Measurements from ENCODE around the gene IPCEF1.
"Not testable (repeated sequence)": the region's sequence is repeated elsewhere in the genome, so short reads cannot be mapped to it uniquely, and the experiment has no call there.

Gene IPCEF1

DNA sequence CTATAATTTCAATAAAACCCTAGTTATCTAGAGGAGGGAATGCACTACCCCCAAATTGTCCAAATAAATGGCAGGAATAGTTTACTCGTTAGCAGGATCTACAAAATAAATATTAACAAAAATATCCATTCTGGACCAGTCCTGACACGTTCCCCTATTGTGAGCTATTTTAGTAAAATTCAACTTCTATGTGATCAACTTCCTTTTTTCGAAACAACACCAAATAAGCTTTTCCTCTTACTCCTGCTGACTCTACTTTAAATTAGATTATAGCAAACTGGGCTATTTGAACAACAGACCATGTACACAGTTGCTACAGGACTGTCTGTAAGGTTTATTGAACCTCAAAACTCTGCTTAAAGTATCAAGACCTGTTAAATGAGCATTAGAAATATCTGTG is 154.3 kb downstream of the IPCEF1 start:
- ChIA-PET POLR2A (no interaction called here), CTCF (no interaction called here)
- no peak for TF ChIP-seq SUZ12 (IDR thresholded peaks at IDR 0.05)
- TF ChIP-seq FOXM1 (IDR thresholded peaks at IDR 0.05; ENCODE audit: borderline replicate concordance): no peak
- TF ChIP-seq FOXA1 (IDR thresholded peaks at IDR 0.05): no peak
- no peak for TF ChIP-seq NFRKB (IDR thresholded peaks at IDR 0.05)
- TF ChIP-seq SP1 (IDR thresholded peaks at IDR 0.05): no peak
- no peak for TF ChIP-seq BHLHE40 (IDR thresholded peaks at IDR 0.05; ENCODE audit: borderline replicate concordance)
- no peak for TF ChIP-seq CTBP1 (IDR thresholded peaks at IDR 0.05; ENCODE audit: borderline replicate concordance)
- no peak for TF ChIP-seq ELF4 (IDR thresholded peaks at IDR 0.05)
- no peak for TF ChIP-seq L3MBTL2 (conservative IDR thresholded peaks at IDR 0.05)
- no peak for TF ChIP-seq HDGF (IDR thresholded peaks at IDR 0.05; ENCODE audit: borderline replicate concordance)
- no peak for TF ChIP-seq ZNF384 (IDR thresholded peaks at IDR 0.05)
- TF ChIP-seq ARNT (IDR thresholded peaks at IDR 0.05): no peak
- TF ChIP-seq, protein P1, sequence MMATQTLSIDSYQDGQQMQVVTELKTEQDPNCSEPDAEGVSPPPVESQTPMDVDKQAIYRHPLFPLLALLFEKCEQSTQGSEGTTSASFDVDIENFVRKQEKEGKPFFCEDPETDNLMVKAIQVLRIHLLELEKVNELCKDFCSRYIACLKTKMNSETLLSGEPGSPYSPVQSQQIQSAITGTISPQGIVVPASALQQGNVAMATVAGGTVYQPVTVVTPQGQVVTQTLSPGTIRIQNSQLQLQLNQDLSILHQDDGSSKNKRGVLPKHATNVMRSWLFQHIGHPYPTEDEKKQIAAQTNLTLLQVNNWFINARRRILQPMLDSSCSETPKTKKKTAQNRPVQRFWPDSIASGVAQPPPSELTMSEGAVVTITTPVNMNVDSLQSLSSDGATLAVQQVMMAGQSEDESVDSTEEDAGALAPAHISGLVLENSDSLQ (IDR thresholded peaks at IDR 0.05): no peak
- no peak for TF ChIP-seq LEF1 (IDR thresholded peaks at IDR 0.05; ENCODE audit: borderline replicate concordance)
- no peak for TF ChIP-seq TARDBP (IDR thresholded peaks at IDR 0.05)
- TF ChIP-seq FOXK2 (IDR thresholded peaks at IDR 0.05): no peak
- no peak for DNase-seq (ENCODE audit: extremely low spot score)

DNA sequence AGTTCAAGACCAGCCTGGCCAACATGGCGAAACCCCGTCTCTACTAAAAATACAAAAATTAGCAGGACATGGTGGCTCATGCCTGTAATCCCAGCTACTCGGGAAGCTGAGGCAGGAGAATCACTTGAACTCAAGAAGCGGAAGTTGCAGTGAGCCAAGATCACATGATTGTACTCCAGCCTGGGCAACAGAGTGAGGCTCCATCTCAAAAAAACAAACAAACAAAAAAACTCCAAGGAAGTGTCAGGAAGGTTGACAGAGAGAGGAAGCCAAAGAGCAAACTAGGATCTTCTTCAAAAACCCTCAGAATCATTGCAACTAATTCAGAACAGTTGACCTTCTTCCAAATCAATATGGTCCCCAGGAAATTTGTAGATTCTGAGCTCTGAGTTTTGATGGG is 154.9 kb downstream of the IPCEF1 start:
- DNase-seq (ENCODE audit: extremely low spot score); POLR2A ChIA-PET; CTCF ChIA-PET: not testable (repeated sequence)

DNA sequence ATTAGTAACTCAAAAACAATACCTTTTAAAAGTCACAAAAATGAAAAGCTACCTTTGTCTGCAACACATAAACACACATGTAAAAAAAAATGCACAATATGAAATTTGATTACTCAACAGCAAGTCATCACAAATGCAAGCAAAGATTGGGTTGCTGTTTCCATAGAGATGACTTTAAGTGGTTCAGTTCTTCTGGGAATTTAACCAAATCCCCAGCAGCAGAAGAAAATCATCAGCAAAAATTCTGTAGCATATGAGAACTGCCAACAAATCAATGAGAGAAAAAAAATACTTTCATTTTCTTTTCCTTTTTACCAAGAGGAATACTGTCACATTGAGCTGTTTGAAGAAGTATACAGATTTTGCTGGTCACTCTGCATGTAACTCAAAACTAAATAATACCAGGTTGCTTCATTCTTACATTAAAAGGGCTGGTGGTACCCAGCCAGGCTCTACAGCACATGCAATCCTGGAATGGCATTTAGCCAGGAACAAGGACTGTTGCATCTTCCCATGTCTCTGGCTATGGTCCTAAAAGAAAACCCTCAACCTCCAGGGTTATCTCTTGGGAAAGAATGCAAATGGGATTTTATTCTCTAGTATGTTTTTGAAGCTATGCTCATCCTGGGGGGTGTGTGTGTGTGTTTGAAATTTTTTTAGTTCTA is 159.3 kb downstream of the IPCEF1 start:
- TF ChIP-seq NFRKB (IDR thresholded peaks at IDR 0.05): no peak
- TF ChIP-seq, protein P1 (IDR thresholded peaks at IDR 0.05): no peak
- TF ChIP-seq SP1 (IDR thresholded peaks at IDR 0.05): no peak
- TF ChIP-seq FOXA1 (IDR thresholded peaks at IDR 0.05): no peak
- TF ChIP-seq ARNT (IDR thresholded peaks at IDR 0.05): no peak
- TF ChIP-seq TARDBP (IDR thresholded peaks at IDR 0.05): no peak
- TF ChIP-seq SUZ12 (IDR thresholded peaks at IDR 0.05): no peak
- no peak for TF ChIP-seq FOXM1 (IDR thresholded peaks at IDR 0.05; ENCODE audit: borderline replicate concordance)
- TF ChIP-seq ZNF384 (IDR thresholded peaks at IDR 0.05): no peak
- no peak for TF ChIP-seq L3MBTL2 (conservative IDR thresholded peaks at IDR 0.05)
- TF ChIP-seq FOXK2 (IDR thresholded peaks at IDR 0.05): no peak
- TF ChIP-seq LEF1 (IDR thresholded peaks at IDR 0.05; ENCODE audit: borderline replicate concordance): no peak
- no peak for TF ChIP-seq CTBP1 (IDR thresholded peaks at IDR 0.05; ENCODE audit: borderline replicate concordance)
- no peak for TF ChIP-seq BHLHE40 (IDR thresholded peaks at IDR 0.05; ENCODE audit: borderline replicate concordance)
- no peak for TF ChIP-seq ELF4 (IDR thresholded peaks at IDR 0.05)
- no peak for TF ChIP-seq HDGF (IDR thresholded peaks at IDR 0.05; ENCODE audit: borderline replicate concordance)
- ChIA-PET POLR2A (no interaction called here), CTCF (no interaction called here)

DNA sequence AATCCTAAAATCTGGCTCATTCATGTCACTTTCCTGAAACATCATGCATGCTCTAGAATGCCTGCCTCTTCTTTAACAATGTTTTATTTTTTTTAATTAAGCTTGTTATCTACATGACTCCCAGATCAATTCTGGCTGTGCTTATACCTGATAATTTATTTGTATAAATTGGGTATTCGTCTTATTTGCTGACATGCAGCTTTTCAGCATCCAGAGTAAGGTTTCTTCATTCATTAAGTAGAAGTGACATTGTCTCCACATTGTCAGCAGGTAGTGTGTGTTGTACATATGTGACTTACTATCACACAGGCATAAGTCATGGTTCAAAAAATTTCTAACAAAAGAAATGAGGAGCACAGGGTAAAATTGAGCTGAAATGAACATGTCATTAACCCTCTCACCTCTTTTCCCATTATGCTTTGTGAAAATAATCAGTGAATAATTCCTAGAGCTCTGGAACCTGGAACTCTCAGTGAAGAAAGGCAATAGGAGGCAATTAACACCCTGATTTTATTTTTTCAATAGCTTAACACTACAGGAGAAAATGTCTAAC is 160.2 kb downstream of the IPCEF1 start:
- POLR2A ChIA-PET: no interaction called here
- CTCF ChIA-PET: no interaction called here
- DNase-seq (ENCODE audit: extremely low spot score): no peak
- no peak for TF ChIP-seq ELF4 (IDR thresholded peaks at IDR 0.05)
- TF ChIP-seq NFRKB (IDR thresholded peaks at IDR 0.05): no peak
- TF ChIP-seq TARDBP (IDR thresholded peaks at IDR 0.05): no peak
- TF ChIP-seq SUZ12 (IDR thresholded peaks at IDR 0.05): no peak

More for the DNA sequence above, 159.3 kb downstream of the IPCEF1 start:
- no peak for DNase-seq (ENCODE audit: extremely low spot score)

DNA sequence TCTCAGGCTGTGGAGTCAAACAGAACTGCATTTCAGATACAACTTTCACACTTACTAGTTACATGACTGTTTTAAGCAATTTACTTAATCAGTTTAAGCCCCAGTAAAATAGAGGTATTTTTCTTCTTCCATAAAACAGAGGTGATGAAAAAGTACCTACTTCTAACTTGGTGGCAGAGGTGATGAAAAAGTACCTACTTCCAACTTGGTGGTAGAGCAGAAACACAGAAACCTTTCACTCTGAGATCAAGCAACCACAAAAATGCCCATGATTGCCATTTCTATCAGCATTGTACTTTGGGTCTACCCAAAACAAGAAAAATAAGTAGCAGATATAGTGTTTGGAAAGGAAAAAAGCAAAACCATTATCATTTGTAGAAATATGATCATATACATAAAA is 168.9 kb downstream of the IPCEF1 start:
- no peak for DNase-seq (ENCODE audit: extremely low spot score)
- TF ChIP-seq FOXK2 (IDR thresholded peaks at IDR 0.05) (no peak), LEF1 (IDR thresholded peaks at IDR 0.05; ENCODE audit: borderline replicate concordance) (no peak), FOXA1 (IDR thresholded peaks at IDR 0.05) (no peak), ARNT (IDR thresholded peaks at IDR 0.05) (no peak), L3MBTL2 (conservative IDR thresholded peaks at IDR 0.05) (no peak), ZNF384 (IDR thresholded peaks at IDR 0.05) (no peak), BHLHE40 (IDR thresholded peaks at IDR 0.05; ENCODE audit: borderline replicate concordance) (no peak), HDGF (IDR thresholded peaks at IDR 0.05; ENCODE audit: borderline replicate concordance) (no peak), SP1 (IDR thresholded peaks at IDR 0.05) (no peak), CTBP1 (IDR thresholded peaks at IDR 0.05; ENCODE audit: borderline replicate concordance) (no peak), SUZ12 (IDR thresholded peaks at IDR 0.05) (no peak), ELF4 (IDR thresholded peaks at IDR 0.05) (no peak), NFRKB (IDR thresholded peaks at IDR 0.05) (no peak), FOXM1 (IDR thresholded peaks at IDR 0.05; ENCODE audit: borderline replicate concordance) (no peak), TARDBP (IDR thresholded peaks at IDR 0.05) (no peak)
- TF ChIP-seq, protein P1 (IDR thresholded peaks at IDR 0.05): no peak
- CTCF ChIA-PET: no interaction called here
- POLR2A ChIA-PET: no interaction called here

DNA sequence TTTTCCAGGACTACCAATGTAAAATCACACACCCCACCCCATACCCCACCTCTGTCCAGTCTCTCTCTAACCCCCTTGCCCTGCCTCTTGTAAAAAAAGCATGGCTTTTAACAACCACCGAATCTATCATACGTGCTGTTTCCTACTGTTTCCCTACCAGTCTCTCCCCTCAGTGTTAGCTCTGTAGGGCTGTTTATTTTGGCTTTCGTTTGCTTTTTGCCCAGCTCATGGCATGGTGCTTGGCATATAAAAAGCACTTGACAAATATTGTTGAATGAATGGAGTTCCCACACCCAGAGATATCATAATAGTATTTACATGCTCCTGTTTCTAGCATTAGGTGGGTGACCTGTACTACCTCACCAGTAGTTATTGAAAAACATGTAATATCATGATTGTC is 169.4 kb downstream of the IPCEF1 start:
- DNase-seq (ENCODE audit: extremely low spot score): no peak
- TF ChIP-seq FOXM1 (IDR thresholded peaks at IDR 0.05; ENCODE audit: borderline replicate concordance) (no peak), NFRKB (IDR thresholded peaks at IDR 0.05) (no peak), LEF1 (IDR thresholded peaks at IDR 0.05; ENCODE audit: borderline replicate concordance) (no peak), L3MBTL2 (conservative IDR thresholded peaks at IDR 0.05) (no peak), CTBP1 (IDR thresholded peaks at IDR 0.05; ENCODE audit: borderline replicate concordance) (no peak), ELF4 (IDR thresholded peaks at IDR 0.05) (no peak), TARDBP (IDR thresholded peaks at IDR 0.05) (no peak), SP1 (IDR thresholded peaks at IDR 0.05) (no peak), HDGF (IDR thresholded peaks at IDR 0.05; ENCODE audit: borderline replicate concordance) (no peak), ZNF384 (IDR thresholded peaks at IDR 0.05) (no peak), SUZ12 (IDR thresholded peaks at IDR 0.05) (no peak), BHLHE40 (IDR thresholded peaks at IDR 0.05; ENCODE audit: borderline replicate concordance) (no peak), ARNT (IDR thresholded peaks at IDR 0.05) (no peak), FOXK2 (IDR thresholded peaks at IDR 0.05) (no peak)
- TF ChIP-seq, protein P1 (IDR thresholded peaks at IDR 0.05): no peak
- ChIA-PET CTCF (no interaction called here), POLR2A (no interaction called here)
